BLaER1 treated with 17β-estradiol and CSF1 and Interleukin-3, amounts not matched to agents 10 nM and 100 nM (cell line): ENCODE results near the gene SMAD2.

ENCODE experiments used
- H3K27ac ChIP-seq, 11 experiments: shearing (Covaris generic); formaldehyde crosslinking; 2 replicates each; pipeline ENCODE4 v1.8.1; 2022
- H3K27me3 ChIP-seq, 11 experiments: shearing (Covaris generic); formaldehyde crosslinking; 2 replicates each; pipeline ENCODE4 v1.8.1; 2022
- H3K36me3 ChIP-seq, 11 experiments: shearing (Covaris generic); formaldehyde crosslinking; 2 replicates each; pipeline ENCODE4 v1.8.1; 2022
- H3K4me1 ChIP-seq, 10 experiments: shearing (Covaris generic); formaldehyde crosslinking; 2 replicates each; pipeline ENCODE4 v1.8.1; 2022
- H3K4me2 ChIP-seq, 11 experiments: shearing (Covaris generic); formaldehyde crosslinking; 2 replicates each; pipeline ENCODE4 v1.8.1; 2022
- H3K4me3 ChIP-seq, 10 experiments: shearing (Covaris generic); formaldehyde crosslinking; 2 replicates each; pipeline ENCODE4 v1.8.1; 2022
- H3K9ac ChIP-seq, 11 experiments: shearing (Covaris generic); formaldehyde crosslinking; 2 replicates each; pipeline ENCODE4 v1.8.1; 2022
- H3K9me3 ChIP-seq, 11 experiments: shearing (Covaris generic); formaldehyde crosslinking; replicated peaks in 1 of 11; 2 replicates each; pipeline ENCODE4 v1.8.1; 2022
- H4K20me1 ChIP-seq, 11 experiments: shearing (Covaris generic); formaldehyde crosslinking; 2 replicates each; pipeline ENCODE4 v1.8.1; 2022
- Cebpa-rat ChIP-seq, 11 experiments: shearing (Covaris generic); IDR thresholded peaks; 2 replicates each; pipeline ENCODE4 v1.8.1; 2022

The SMAD2 gene

DNA sequence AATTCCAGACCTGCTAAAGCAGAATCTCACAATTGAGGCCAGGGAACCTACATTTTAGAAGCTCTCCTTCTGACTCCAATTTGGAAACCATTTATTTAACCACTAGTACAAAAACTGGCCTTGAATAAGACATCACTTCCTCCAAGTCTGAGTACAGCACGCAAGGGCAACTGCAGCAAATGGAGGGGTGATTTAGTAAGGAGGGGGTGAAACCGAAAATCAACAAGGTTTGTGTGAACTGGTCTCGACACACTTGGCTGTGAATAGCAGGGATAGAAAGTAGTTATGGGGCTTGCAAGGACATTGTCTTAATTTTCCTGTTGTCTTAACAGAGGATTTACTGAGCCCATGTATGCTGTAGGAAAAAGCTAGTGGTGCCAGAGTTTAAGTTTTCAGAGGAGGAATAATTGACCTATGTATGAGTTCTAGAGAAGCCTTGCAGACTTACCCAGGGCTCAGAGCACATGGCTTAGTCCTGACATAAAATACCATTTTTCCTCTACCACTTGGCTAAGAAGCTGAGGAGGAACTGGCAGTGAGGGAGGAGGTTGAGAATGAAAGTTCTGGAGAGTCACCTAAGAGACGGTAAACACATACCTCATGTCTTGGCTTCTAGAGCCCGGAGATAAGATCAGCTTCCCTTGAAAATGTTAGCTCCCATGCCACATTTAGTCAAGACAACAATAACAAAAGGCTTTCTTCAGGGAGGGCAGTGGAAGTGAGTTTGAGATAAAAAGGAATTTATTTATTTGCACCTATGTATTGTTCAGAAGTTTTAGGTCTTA lies 114.8 kb downstream of the SMAD2 start:
- TF ChIP-seq Cebpa-rat (IDR thresholded peaks at IDR 0.05) = no peak
- no peaks in the 10 kb centered on the region; a peak in 2 of 22 replicates for H3K36me3 ChIP-seq
- no peak overlapping the region for H3K4me2 ChIP-seq
- peaks cover 0 to 18% (median 8%) of the 10 kb centered on the region in 11 experiments; a peak in 9 of 22 replicates for H3K9me3 ChIP-seq
- no peaks in the 10 kb centered on the region for H4K20me1 ChIP-seq
- H3K27me3 ChIP-seq = no peaks in the 10 kb centered on the region
- H3K4me3 ChIP-seq = no peak overlapping the region
- no peak overlapping the region for H3K9ac ChIP-seq
- H3K27ac ChIP-seq = no peak overlapping the region
- peaks cover 0 to 25% (median 7%) of the 10 kb centered on the region in 10 experiments; a peak in 9 of 20 replicates for H3K4me1 ChIP-seq

DNA sequence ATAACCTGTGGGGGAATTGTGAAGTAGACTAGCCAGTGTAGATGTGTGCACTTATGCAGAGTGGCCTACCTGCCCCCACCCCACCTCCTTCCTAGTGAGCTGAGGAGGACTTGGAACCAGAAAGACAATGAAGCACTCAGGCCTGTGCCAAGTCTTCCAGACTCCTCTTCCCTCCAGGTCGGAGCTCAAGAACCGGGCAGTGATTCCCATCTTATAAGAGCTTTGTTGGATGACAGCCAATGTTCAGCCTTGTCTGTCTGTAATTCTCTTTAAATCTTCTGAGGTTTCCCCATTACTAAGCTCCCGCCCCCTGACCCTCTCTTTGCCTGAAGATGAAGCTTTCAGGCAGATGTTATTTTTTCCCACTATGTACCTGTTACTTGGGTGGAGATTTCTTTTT lies 121.0 kb downstream of the SMAD2 start:
- Histone ChIP-seq H3K36me3 (peaks cover 0 to 3% (median 0%) of the 10 kb centered on the region in 11 experiments; a peak in 2 of 22 replicates), H3K9me3 (peaks cover 0 to 20% (median 9%) of the 10 kb centered on the region in 11 experiments; a peak in 11 of 22 replicates), H3K27ac (no peak overlapping the region), H3K4me1 (peaks cover 0 to 15% (median 3%) of the 10 kb centered on the region in 10 experiments; a peak in 5 of 20 replicates), H3K9ac (no peak overlapping the region), H3K4me2 (no peak overlapping the region), H3K27me3 (no peaks in the 10 kb centered on the region), H4K20me1 (no peaks in the 10 kb centered on the region), H3K4me3 (no peak overlapping the region)
- no peak for TF ChIP-seq Cebpa-rat (IDR thresholded peaks at IDR 0.05)

DNA sequence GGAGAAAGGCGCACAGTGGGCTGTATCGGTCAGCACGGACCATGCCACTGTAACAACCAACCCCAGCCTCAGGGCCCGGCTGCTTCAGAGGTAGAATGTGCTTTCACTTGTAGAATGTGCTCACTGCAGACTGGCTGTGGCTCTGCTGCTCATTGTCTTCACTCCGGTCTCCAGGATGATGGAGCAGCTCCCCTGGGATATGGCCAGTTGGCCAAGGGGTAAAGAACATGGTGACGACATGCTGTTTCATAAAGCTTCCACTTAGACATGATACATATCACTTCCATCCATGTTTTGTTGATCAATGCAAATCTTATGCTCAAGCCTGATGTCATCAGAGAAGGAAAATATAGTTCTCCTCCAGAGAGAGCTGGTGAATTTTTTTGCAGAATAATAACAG lies 127.7 kb downstream of the SMAD2 start:
- H3K9ac ChIP-seq = no peak overlapping the region
- H3K9me3 ChIP-seq = peaks cover 0 to 9% (median 0%) of the 10 kb centered on the region in 11 experiments; a peak in 5 of 22 replicates
- H3K4me1 ChIP-seq = peaks cover 10 to 23% (median 12%) of the 10 kb centered on the region in 10 experiments; a peak in 19 of 20 replicates
- no peak overlapping the region for H3K27ac ChIP-seq
- TF ChIP-seq Cebpa-rat (IDR thresholded peaks at IDR 0.05) = no peak
- no peak overlapping the region for H3K4me3 ChIP-seq
- H4K20me1 ChIP-seq = no peaks in the 10 kb centered on the region
- H3K27me3 ChIP-seq = no peaks in the 10 kb centered on the region
- no peak overlapping the region for H3K4me2 ChIP-seq
- H3K36me3 ChIP-seq = no peaks in the 10 kb centered on the region

DNA sequence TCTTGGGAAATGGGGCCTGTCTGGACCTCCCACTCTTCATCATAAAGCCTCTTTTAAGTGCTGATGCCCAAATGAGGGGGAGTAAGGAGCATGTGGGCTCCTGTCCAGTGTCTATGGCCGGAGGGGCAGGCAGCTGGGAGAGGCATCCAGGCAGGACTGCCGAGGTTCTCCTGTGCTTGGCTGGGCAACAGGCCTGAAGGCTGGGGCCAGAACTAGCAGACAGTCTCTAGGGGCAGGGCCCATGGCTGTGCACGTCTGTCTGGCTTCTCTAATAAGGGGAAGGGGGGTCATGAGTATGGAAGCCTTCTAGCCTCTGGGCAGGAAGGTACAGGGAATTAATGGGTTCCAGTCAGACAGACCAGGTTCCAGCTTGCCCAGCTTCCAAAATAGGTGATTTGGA lies 128.6 kb downstream of the SMAD2 start:
- Histone ChIP-seq H3K9me3 (peaks cover 0 to 9% (median 0%) of the 10 kb centered on the region in 11 experiments; a peak in 5 of 22 replicates), H3K4me3 (no peak overlapping the region), H3K27me3 (no peaks in the 10 kb centered on the region), H3K4me2 (no peak overlapping the region), H3K9ac (no peak overlapping the region), H4K20me1 (no peaks in the 10 kb centered on the region), H3K27ac (no peak overlapping the region), H3K36me3 (no peaks in the 10 kb centered on the region), H3K4me1 (peaks cover 10 to 23% (median 12%) of the 10 kb centered on the region in 10 experiments; a peak in 19 of 20 replicates)
- no peak for TF ChIP-seq Cebpa-rat (IDR thresholded peaks at IDR 0.05)

DNA sequence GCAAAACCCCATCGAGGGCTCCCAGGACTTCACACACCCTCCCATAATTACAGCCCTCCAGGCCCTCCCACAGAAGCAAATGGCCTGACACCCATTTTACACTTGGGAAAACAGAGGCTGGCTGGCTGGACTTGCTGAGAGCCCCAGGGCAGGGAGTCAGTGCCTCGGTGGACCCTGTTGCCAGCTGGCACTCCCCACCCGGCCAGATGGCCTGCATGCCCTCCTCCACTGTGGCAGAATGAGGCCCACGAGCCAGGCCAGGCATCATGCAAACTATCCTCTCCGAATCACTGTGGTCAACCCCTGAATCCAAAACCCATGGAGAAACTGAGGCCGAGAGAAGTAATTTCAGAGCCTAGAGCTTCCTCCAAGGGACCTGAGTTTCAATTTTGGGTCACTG lies 129.7 kb downstream of the SMAD2 start:
- Histone ChIP-seq H3K27me3 (no peaks in the 10 kb centered on the region), H3K4me2 (no peak overlapping the region), H3K27ac (no peak overlapping the region), H3K9me3 (peaks cover 0 to 6% (median 0%) of the 10 kb centered on the region in 11 experiments; a peak in 5 of 22 replicates), H3K4me1 (peaks cover 10 to 23% (median 12%) of the 10 kb centered on the region in 10 experiments; a peak in 19 of 20 replicates), H3K36me3 (no peaks in the 10 kb centered on the region), H3K9ac (no peak overlapping the region), H4K20me1 (no peaks in the 10 kb centered on the region), H3K4me3 (no peak overlapping the region)
- no peak for TF ChIP-seq Cebpa-rat (IDR thresholded peaks at IDR 0.05)

DNA sequence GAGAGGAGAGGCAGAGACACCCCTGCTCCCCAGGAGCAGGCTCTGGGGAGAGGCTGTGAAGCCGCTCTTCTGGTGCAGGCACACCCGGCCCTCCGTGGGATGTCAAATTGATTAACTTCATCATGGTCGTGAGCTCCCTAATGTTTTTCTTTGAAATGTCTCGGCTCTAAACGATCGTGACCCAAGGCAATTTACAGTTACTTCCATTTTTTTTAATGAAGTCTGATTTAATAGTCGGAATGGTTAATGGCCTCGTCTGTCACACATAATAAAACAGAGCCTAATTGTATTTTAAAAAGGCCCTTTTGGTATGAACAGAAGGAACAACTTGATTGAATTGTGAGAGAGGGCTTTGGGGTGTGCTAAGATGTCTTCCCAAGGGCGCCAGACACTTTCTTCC lies 130.2 kb downstream of the SMAD2 start:
- Histone ChIP-seq H3K36me3 (no peaks in the 10 kb centered on the region), H3K27ac (no peak overlapping the region), H3K9ac (no peak overlapping the region), H3K4me1 (peaks cover 10 to 27% (median 13%) of the 10 kb centered on the region in 10 experiments; a peak in 19 of 20 replicates), H3K4me3 (no peak overlapping the region), H3K4me2 (no peak overlapping the region), H3K27me3 (no peaks in the 10 kb centered on the region), H4K20me1 (no peaks in the 10 kb centered on the region; a peak in 1 of 22 replicates), H3K9me3 (peaks cover 0 to under 1% (median 0%) of the 10 kb centered on the region in 11 experiments; a peak in 1 of 22 replicates)
- TF ChIP-seq Cebpa-rat (IDR thresholded peaks at IDR 0.05) = no peak

DNA sequence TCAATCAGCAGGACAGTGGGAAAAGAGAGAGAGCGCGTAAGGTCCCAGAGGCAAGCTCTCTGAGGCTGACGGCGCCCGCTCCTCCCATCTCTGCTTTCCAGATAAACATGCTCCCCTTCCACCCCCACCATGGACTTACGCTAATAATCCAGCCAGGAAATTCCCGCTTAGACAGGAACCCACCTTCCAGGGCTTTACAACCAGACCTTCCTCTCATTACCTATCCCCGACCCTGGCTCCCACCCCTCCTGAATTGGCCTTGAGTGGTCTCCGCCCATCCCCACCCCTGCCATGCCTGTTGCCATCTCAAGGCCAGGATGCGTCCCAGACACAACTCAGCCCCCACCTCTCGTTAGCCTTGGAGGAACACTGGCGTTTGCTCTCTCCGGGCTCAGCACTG lies 131.1 kb downstream of the SMAD2 start:
- Histone ChIP-seq H3K36me3 (no peaks in the 10 kb centered on the region), H3K4me2 (peak overlapping the region in 9 of 11 experiments; percentile 13 to 64 (median 46); a peak in 13 of 22 replicates), H3K4me1 (peaks cover 10 to 26% (median 12%) of the 10 kb centered on the region in 10 experiments; a peak in 19 of 20 replicates), H3K27ac (no peak overlapping the region), H3K4me3 (no peak overlapping the region), H4K20me1 (no peaks in the 10 kb centered on the region; a peak in 1 of 22 replicates), H3K27me3 (no peaks in the 10 kb centered on the region), H3K9me3 (no peaks in the 10 kb centered on the region), H3K9ac (no peak overlapping the region)
- no peak for TF ChIP-seq Cebpa-rat (IDR thresholded peaks at IDR 0.05)

DNA sequence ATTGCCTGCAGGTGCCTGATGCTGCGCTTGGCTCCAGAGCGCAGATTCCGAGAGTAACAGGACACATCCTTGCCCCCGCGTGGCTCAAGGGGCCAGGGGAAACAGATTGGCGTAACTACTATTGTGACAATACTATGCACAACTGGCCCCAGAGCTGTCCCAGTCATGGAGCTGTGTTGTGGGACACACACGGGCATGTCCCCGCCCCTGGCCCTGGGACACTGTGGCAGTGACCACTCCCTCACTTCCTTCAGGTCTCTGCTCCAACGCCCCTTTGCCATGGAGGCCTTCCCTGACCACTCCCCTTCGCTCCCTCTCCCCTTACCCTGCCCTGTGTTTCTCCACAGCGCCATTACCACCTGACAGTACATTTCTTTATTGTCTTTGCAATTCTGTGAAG lies 132.1 kb downstream of the SMAD2 start:
- H3K4me1 ChIP-seq = peaks cover 4 to 21% (median 11%) of the 10 kb centered on the region in 10 experiments; a peak in 18 of 20 replicates

DNA sequence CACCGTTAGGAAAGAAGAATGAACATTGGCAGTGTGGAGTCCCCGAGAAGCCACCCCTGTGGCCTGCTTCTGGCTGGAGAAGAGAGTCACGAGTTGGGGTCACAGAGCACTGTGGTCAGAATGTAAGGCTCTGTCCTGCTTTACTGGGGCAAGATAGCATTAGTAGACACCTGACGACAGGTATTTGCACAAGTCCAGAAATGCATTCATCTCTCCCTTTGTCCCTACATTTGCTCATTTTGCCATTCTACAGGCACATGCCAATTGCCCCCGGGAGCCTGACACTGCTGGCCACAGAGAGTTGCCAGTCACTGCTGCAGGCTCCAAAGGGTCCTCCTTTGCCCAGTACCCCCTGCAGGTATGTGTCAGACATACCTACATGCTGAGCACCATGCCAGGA lies 133.3 kb downstream of the SMAD2 start:
- H3K4me2 ChIP-seq = no peak overlapping the region
- H4K20me1 ChIP-seq = no peaks in the 10 kb centered on the region; a peak in 1 of 22 replicates
- no peak for TF ChIP-seq Cebpa-rat (IDR thresholded peaks at IDR 0.05)
- H3K9ac ChIP-seq = no peak overlapping the region
- no peaks in the 10 kb centered on the region for H3K27me3 ChIP-seq
- no peak overlapping the region for H3K4me3 ChIP-seq
- no peaks in the 10 kb centered on the region for H3K36me3 ChIP-seq
- H3K4me1 ChIP-seq = peaks cover 4 to 21% (median 11%) of the 10 kb centered on the region in 10 experiments; a peak in 18 of 20 replicates
- H3K9me3 ChIP-seq = no peaks in the 10 kb centered on the region
- no peak overlapping the region for H3K27ac ChIP-seq

More for the DNA sequence above, 132.1 kb downstream of the SMAD2 start:
- peak overlapping the region in 6 of 11 experiments; percentile 34 to 64 (median 46); a peak in 8 of 22 replicates for H3K4me2 ChIP-seq
- no peak for TF ChIP-seq Cebpa-rat (IDR thresholded peaks at IDR 0.05)
- no peak overlapping the region for H3K9ac ChIP-seq
- no peaks in the 10 kb centered on the region for H3K36me3 ChIP-seq
- no peak overlapping the region for H3K27ac ChIP-seq
- H3K27me3 ChIP-seq = no peaks in the 10 kb centered on the region
- no peak overlapping the region for H3K4me3 ChIP-seq
- H3K9me3 ChIP-seq = no peaks in the 10 kb centered on the region
- no peaks in the 10 kb centered on the region; a peak in 1 of 22 replicates for H4K20me1 ChIP-seq
